Liver (tissue), 3 donors: ENCODE measurements around the gene TSGA10IP.

Source experiments
- CTCF ChIP-seq: fragments of 150-350 bp; IDR thresholded peaks from 2 replicates; pipeline ENCODE4 v1.5.1; 2017; ENCODE audit warnings: improper control_type of control experiment, low read depth, low read length; ENCODE audit not compliant: missing input control
- EGR1 ChIP-seq, 2 donors: IDR thresholded peaks; 2 replicates each; pipeline ENCODE4 v1.6.1; 2016 to 2018; ENCODE audit warnings: antibody characterized with exemption in 2 of 2, low read depth in 2 of 2
- FOXA1 ChIP-seq: IDR thresholded peaks from 2 replicates; pipeline ENCODE4 v1.6.1; 2016; ENCODE audit warnings: antibody characterized with exemption
- JUND ChIP-seq, 2 donors: IDR thresholded peaks; 2 replicates each; pipeline ENCODE4 v1.6.1; 2016; ENCODE audit warnings: antibody characterized with exemption in 2 of 2
- MAX ChIP-seq: IDR thresholded peaks from 2 replicates; pipeline ENCODE4 v1.6.1; 2016; ENCODE audit warnings: antibody characterized with exemption
- NR2F2 ChIP-seq: IDR thresholded peaks from 2 replicates; pipeline ENCODE4 v1.6.1; 2016; ENCODE audit warnings: antibody characterized with exemption
- RAD21 ChIP-seq, 2 donors: IDR thresholded peaks; 2 replicates each; pipeline ENCODE4 v1.6.1; 2016; ENCODE audit warnings: antibody characterized with exemption in 2 of 2, mild to moderate bottlenecking in 2 of 2
- REST ChIP-seq: IDR thresholded peaks from 2 replicates; pipeline ENCODE4 v1.6.1; 2016; ENCODE audit warnings: antibody characterized with exemption, mild to moderate bottlenecking
- SP1 ChIP-seq: IDR thresholded peaks from 2 replicates; pipeline ENCODE4 v1.6.1; 2018; ENCODE audit warnings: antibody characterized with exemption, mild to moderate bottlenecking
- TAF1 ChIP-seq: conservative IDR thresholded peaks from 2 replicates; pipeline ENCODE4 v1.6.1; 2016; ENCODE audit warnings: antibody characterized with exemption, mild to moderate bottlenecking
- ZBTB33 ChIP-seq: IDR thresholded peaks from 2 replicates; pipeline ENCODE4 v1.6.1; 2016; ENCODE audit warnings: antibody characterized with exemption
- donor health status: healthy.
- donor health status: healthy.

GRCh38 chr11:65945430-65945911, at the start of gene TSGA10IP:
- TF ChIP-seq RAD21 (IDR thresholded peaks at IDR 0.05) (no peak), SP1 (no peak), ZBTB33 (no peak), CTCF (no peak), FOXA1 (no peak), NR2F2 (no peak), REST (no peak), EGR1 (IDR thresholded peaks at IDR 0.05; ENCODE audit: low read depth in 2 of 2) (no peak), TAF1 (no peak), MAX (no peak), JUND (IDR thresholded peaks at IDR 0.05) (no peak)
